WERI-Rb-1 (cell line): ENCODE measurements around the gene HIVEP2.

ENCODE experiments used
- DNase-seq: peaks from one replicate; pipeline ENCODE4 v3.0.0-alpha.2; 2020
- H3K27ac ChIP-seq: fragments of 250-450 bp; sonication (Bioruptor Pico); 2 replicates; pipeline ENCODE4 v1.5.1; 2020; ENCODE audit warnings: mild to moderate bottlenecking, moderate library complexity
- H3K27me3 ChIP-seq: fragments of 250-450 bp; sonication (Bioruptor Pico); 2 replicates; pipeline ENCODE4 v1.5.1; 2021; ENCODE audit warnings: mild to moderate bottlenecking, low read depth, moderate library complexity; ENCODE audit not compliant: insufficient read depth, severe bottlenecking
- H3K36me3 ChIP-seq: fragments of 250-450 bp; sonication (Bioruptor Pico); 2 replicates; pipeline ENCODE4 v1.5.1; 2020; ENCODE audit warnings: mild to moderate bottlenecking, moderate library complexity
- H3K4me3 ChIP-seq: 2 replicates; pipeline ENCODE4 v1.5.1; 2011; ENCODE audit warnings: low read depth, mild to moderate bottlenecking, control low read depth, low read length
- H3K9me3 ChIP-seq: fragments of 250-450 bp; sonication (Bioruptor Pico); 2 replicates; pipeline ENCODE4 v1.5.1; 2021; ENCODE audit warnings: mild to moderate bottlenecking, moderate library complexity; ENCODE audit not compliant: severe bottlenecking
- TF ChIP-seq, protein P1 (sequence below): IDR thresholded peaks from 2 replicates; pipeline ENCODE4 v1.5.1; 2011; ENCODE audit warnings: low read depth, mild to moderate bottlenecking, control low read depth, inconsistent platforms, low read length

HIVEP2 gene

DNA sequence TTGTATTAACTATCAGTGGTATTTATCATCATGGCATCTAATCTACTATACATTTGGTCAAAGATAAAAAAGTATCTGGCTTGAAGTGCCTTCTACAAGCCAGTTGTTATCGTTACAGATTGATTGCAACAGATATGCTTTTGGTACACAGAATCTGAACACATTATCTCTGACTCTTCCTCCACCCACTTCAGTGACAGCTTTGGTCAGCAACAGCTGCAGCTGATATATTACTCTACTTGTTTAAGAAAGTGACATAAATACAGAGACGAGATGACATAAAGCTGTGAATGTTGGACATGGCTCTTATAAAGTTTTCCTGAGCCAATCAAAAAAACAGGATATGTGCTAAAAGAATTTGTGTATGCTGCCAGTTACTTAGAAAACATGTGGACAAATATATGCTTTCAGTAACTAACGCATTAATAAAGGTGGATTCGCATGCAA, 77.6 kb downstream of the HIVEP2 start:
- no peaks in the 10 kb centered on the region for H3K36me3 ChIP-seq
- H3K9me3 ChIP-seq: no peaks in the 10 kb centered on the region
- no peaks in the 10 kb centered on the region for H3K27me3 ChIP-seq
- TF ChIP-seq, protein P1, sequence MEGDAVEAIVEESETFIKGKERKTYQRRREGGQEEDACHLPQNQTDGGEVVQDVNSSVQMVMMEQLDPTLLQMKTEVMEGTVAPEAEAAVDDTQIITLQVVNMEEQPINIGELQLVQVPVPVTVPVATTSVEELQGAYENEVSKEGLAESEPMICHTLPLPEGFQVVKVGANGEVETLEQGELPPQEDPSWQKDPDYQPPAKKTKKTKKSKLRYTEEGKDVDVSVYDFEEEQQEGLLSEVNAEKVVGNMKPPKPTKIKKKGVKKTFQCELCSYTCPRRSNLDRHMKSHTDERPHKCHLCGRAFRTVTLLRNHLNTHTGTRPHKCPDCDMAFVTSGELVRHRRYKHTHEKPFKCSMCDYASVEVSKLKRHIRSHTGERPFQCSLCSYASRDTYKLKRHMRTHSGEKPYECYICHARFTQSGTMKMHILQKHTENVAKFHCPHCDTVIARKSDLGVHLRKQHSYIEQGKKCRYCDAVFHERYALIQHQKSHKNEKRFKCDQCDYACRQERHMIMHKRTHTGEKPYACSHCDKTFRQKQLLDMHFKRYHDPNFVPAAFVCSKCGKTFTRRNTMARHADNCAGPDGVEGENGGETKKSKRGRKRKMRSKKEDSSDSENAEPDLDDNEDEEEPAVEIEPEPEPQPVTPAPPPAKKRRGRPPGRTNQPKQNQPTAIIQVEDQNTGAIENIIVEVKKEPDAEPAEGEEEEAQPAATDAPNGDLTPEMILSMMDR: no peak
- no peak overlapping the region for H3K4me3 ChIP-seq
- DNase-seq: no peak
- H3K27ac ChIP-seq: no peak overlapping the region

DNA sequence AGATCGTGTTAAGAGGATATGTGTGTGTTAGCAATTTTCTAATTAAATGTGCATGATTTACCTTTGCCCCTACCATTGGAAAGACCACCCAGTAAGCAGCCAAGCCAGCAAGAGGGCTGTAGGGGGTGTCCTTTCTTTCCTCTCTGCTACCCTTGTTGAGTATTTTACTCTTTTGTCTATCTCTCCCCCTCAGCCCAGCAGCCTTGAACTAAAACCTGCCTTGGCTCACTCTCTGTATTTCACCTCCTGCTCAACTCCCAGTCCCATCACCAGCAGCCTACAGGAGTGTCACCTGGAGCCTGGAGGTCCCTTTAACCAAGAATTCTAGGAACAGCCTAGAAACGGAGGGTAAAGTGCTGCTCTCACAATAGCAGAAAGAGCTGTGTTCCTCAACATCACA, 81.0 kb downstream of the HIVEP2 start:
- Histone ChIP-seq H3K4me3 (no peak overlapping the region), H3K9me3 (no peaks in the 10 kb centered on the region), H3K27me3 (no peaks in the 10 kb centered on the region), H3K27ac (no peak overlapping the region), H3K36me3 (no peaks in the 10 kb centered on the region)
- TF ChIP-seq, protein P1: no peak
- no peak for DNase-seq

DNA sequence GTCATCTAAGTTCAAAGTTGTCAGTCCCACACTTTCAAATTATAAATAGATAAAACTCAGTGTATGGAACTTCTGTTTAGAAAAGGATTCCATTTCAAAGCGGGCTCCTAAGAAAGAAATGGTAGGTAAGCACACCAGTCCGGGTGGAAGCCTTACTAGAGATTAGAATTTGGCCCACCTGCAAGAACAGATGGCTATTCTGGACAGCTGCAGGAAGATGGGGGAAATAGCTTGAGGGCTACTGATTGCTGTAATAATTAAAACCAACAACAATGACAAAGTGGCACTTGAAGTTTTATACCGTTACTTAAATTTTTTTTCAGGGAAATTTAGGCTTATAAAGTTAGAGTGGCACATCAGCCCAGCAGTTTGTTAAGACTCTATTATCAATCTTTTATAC, 83.3 kb downstream of the HIVEP2 start:
- Histone ChIP-seq H3K4me3 (no peak overlapping the region), H3K9me3 (no peaks in the 10 kb centered on the region), H3K27ac (no peak overlapping the region), H3K36me3 (no peaks in the 10 kb centered on the region), H3K27me3 (no peaks in the 10 kb centered on the region)
- no peak for DNase-seq
- TF ChIP-seq, protein P1: no peak

DNA sequence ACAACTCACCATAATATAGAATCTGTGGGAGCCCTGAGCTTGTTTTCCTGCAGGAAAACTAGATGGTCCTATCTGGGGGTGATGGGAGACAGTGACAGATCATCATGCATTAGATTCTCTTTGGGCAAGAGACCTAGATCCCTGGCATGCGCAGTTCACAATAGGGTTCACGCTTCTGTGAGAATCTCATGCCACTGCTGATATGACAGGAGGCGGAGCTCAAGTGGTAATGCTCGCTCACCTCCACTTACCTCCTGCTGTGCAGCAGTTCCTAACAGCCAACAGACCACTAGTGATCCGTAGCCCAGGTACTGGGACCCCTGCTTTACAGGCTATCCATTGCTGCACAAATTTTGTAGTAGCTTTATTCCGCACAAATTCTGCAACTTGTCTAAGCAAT, 84.5 kb downstream of the HIVEP2 start:
- Histone ChIP-seq H3K27ac (no peak overlapping the region), H3K27me3 (no peaks in the 10 kb centered on the region), H3K36me3 (no peaks in the 10 kb centered on the region), H3K9me3 (no peaks in the 10 kb centered on the region), H3K4me3 (no peak overlapping the region)
- TF ChIP-seq, protein P1: no peak
- DNase-seq: no peak

DNA sequence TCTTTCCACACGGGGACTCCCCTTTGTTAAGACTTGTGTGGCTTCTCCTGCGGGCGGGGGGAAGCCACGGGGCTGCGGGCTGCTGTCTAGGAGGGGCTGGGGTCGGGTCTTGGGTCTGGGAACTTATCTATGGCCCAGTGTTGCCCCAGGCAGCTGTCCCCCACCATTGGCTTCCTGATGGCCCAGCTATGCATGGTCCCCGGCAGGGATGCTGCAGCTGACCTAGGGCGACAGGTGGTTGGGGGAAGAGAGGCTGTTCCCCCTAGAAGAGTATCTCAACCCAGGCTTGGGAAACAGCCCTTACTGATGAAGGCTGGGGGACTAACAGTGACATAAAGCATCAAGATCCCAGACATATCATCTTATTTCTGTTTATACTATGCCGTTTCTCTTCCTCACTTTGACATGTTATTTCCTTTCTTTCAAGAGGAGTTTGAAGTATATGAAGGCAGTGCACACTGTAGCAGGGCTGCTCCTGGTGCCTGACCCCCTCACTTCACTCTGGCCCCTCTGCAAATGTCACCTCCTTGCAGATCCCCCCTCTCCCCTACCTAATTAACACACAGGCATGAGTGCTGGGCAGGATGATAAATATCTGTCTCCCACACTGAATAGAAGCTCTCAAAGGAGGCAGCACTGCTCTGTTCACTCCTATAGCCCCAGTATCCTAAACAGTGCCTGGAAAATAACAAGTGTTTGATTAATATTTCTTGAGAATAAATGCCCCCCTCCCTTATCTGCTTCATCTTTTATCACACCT, 87.0 kb downstream of the HIVEP2 start:
- no peak overlapping the region for H3K4me3 ChIP-seq
- DNase-seq: no peak
- no peaks in the 10 kb centered on the region for H3K36me3 ChIP-seq
- no peak overlapping the region for H3K27ac ChIP-seq
- TF ChIP-seq, protein P1: no peak
- no peaks in the 10 kb centered on the region for H3K9me3 ChIP-seq
- no peaks in the 10 kb centered on the region for H3K27me3 ChIP-seq
